WTC11 (cell line): Measurements from ENCODE around the gene CTNNA3. TPM values are rescaled to one million over a fixed set of nuclear protein-coding genes. Genes with fewer than 3 reads are reported as not detected.

Experiments
- ATAC-seq: fragments of 200-7000 bp; cut with Tn5 transposase; 2 replicates; pipeline ENCODE4 v1.10.0; 2021; ENCODE audit warnings: mild to moderate bottlenecking, moderate library complexity
- CTCF ChIA-PET: fragments of 300-600 bp; sonication (Branson Sonifier 250); formaldehyde crosslinking; loops from one replicate; lab custom pipeline; 2021; ENCODE audit warnings: antibody characterized with exemption; lab: Charles Lee
- POLR2A ChIA-PET: fragments of 350-600 bp; sonication (Branson Sonifier 250); formaldehyde crosslinking; loops from one replicate; lab custom pipeline; 2021; ENCODE audit warnings: antibody characterized with exemption; lab: Charles Lee
- DNase-seq: peaks from one replicate; pipeline ENCODE4 v3.0.0; 2021; ENCODE audit warnings: low spot score
- H3K27ac Mint-ChIP-seq: 2 replicates; pipeline ENCODE4 v1.8.0; 2021; ENCODE audit warnings: mixed read lengths
- H3K27me3 Mint-ChIP-seq: 2 replicates; pipeline ENCODE4 v1.8.0; 2021; ENCODE audit warnings: low read depth, mild to moderate bottlenecking, moderate library complexity, mixed read lengths
- H3K36me3 Mint-ChIP-seq: 2 replicates; pipeline ENCODE4 v1.8.0; 2021; ENCODE audit warnings: mixed read lengths
- H3K4me1 Mint-ChIP-seq: 2 replicates; pipeline ENCODE4 v1.8.0; 2022; ENCODE audit warnings: mixed read lengths
- H3K4me3 Mint-ChIP-seq: 2 replicates; pipeline ENCODE4 v1.8.0; 2021; ENCODE audit warnings: mild to moderate bottlenecking, moderate library complexity, mixed read lengths
- H3K9me3 Mint-ChIP-seq: 2 replicates; pipeline ENCODE4 v1.8.0; 2021; ENCODE audit warnings: mixed read lengths
- AFF4 ChIP-seq: sonication (generic); formaldehyde crosslinking; IDR thresholded peaks from 2 replicates; pipeline ENCODE4 v1.8.1; 2023; ENCODE audit warnings: mild to moderate bottlenecking, missing genetic modification reagents, borderline replicate concordance
- AR ChIP-seq: fragments of 250-450 bp; sonication (Bioruptor Pico); IDR thresholded peaks from 2 replicates; pipeline ENCODE4 v1.9.0; 2021; ENCODE audit warnings: mild to moderate bottlenecking
- ATF3 ChIP-seq: sonication (generic); formaldehyde crosslinking; conservative IDR thresholded peaks from 2 replicates; pipeline ENCODE4 v1.8.1; 2022; ENCODE audit warnings: mild to moderate bottlenecking, missing genetic modification reagents
- CDX4 ChIP-seq: fragments of 250-450 bp; sonication (Bioruptor Pico); IDR thresholded peaks from 2 replicates; pipeline ENCODE4 v1.9.0; 2021; ENCODE audit warnings: moderate library complexity, mild to moderate bottlenecking, inconsistent platforms, borderline replicate concordance
- ELF4 ChIP-seq: sonication (generic); formaldehyde crosslinking; IDR thresholded peaks from 2 replicates; pipeline ENCODE4 v1.8.1; 2022; ENCODE audit warnings: low read depth, mild to moderate bottlenecking, moderate library complexity, missing genetic modification reagents
- GABPB1 ChIP-seq: sonication (generic); formaldehyde crosslinking; IDR thresholded peaks from 2 replicates; pipeline ENCODE4 v1.8.1; 2023; ENCODE audit warnings: mild to moderate bottlenecking, missing genetic modification reagents
- GRHL2 ChIP-seq: fragments of 250-450 bp; sonication (Bioruptor Pico); IDR thresholded peaks from 2 replicates; pipeline ENCODE4 v1.8.0; 2022; ENCODE audit warnings: mild to moderate bottlenecking, moderate library complexity; ENCODE audit not compliant: insufficient replicate concordance, severe bottlenecking
- IRF1 ChIP-seq: sonication (generic); formaldehyde crosslinking; IDR thresholded peaks from 2 replicates; pipeline ENCODE4 v1.8.0; 2023; ENCODE audit warnings: missing genetic modification reagents
- JAZF1 ChIP-seq: fragments of 250-450 bp; sonication (Bioruptor Pico); IDR thresholded peaks from 2 replicates; pipeline ENCODE4 v1.9.0; 2021; ENCODE audit warnings: moderate library complexity, mild to moderate bottlenecking, inconsistent platforms
- MLX ChIP-seq: sonication (generic); formaldehyde crosslinking; IDR thresholded peaks from 2 replicates; pipeline ENCODE4 v1.8.1; 2023; ENCODE audit warnings: mild to moderate bottlenecking, missing genetic modification reagents, moderate library complexity
- NFYB ChIP-seq: sonication (generic); formaldehyde crosslinking; conservative IDR thresholded peaks from 2 replicates; pipeline ENCODE4 v1.8.0; 2022; ENCODE audit warnings: low read depth, missing genetic modification reagents
- PRDM15 ChIP-seq: sonication (generic); formaldehyde crosslinking; IDR thresholded peaks from 2 replicates; pipeline ENCODE4 v1.8.0; 2022; ENCODE audit warnings: missing genetic modification reagents
- SOX15 ChIP-seq: fragments of 250-450 bp; sonication (Bioruptor Pico); IDR thresholded peaks from 2 replicates; pipeline ENCODE4 v1.9.0; 2021; ENCODE audit warnings: mild to moderate bottlenecking
- SP1 ChIP-seq: sonication (generic); formaldehyde crosslinking; conservative IDR thresholded peaks from 2 replicates; pipeline ENCODE4 v1.8.1; 2022; ENCODE audit warnings: missing genetic modification reagents
- ZBTB21 ChIP-seq: sonication (generic); formaldehyde crosslinking; IDR thresholded peaks from 2 replicates; pipeline ENCODE4 v1.8.1; 2023; ENCODE audit warnings: mild to moderate bottlenecking, missing genetic modification reagents, borderline replicate concordance
- ZNF138 ChIP-seq: sonication (generic); formaldehyde crosslinking; conservative IDR thresholded peaks from 2 replicates; pipeline ENCODE4 v1.8.1; 2022; ENCODE audit warnings: mild to moderate bottlenecking, moderate library complexity, missing genetic modification reagents
- ZNF219 ChIP-seq: sonication (generic); formaldehyde crosslinking; IDR thresholded peaks from 2 replicates; pipeline ENCODE4 v1.8.0; 2023; ENCODE audit warnings: missing genetic modification reagents, mild to moderate bottlenecking, borderline replicate concordance
- ZNF232 ChIP-seq: sonication (generic); formaldehyde crosslinking; IDR thresholded peaks from 2 replicates; pipeline ENCODE4 v1.8.0; 2022; ENCODE audit warnings: mild to moderate bottlenecking, missing genetic modification reagents
- ZNF317 ChIP-seq: sonication (generic); formaldehyde crosslinking; IDR thresholded peaks from 2 replicates; pipeline ENCODE4 v1.8.1; 2023; ENCODE audit warnings: low read depth, mild to moderate bottlenecking, moderate library complexity, missing genetic modification reagents, borderline replicate concordance
- total RNA-seq: library from RNA; stranded (reverse); gene quantifications from 3 replicates; pipeline ENCODE4 v1.2.3, GENCODE V29; 2021

Gene CTNNA3
- total RNA-seq, 1 experiment from 2014 or later, result 6.1 TPM

- ChIA-PET CTCF (no interaction called here), POLR2A (no interaction called here)
- Mint-ChIP-seq H3K27me3 (no peaks in the 10 kb centered on the region), H3K4me1 (peaks cover 5% of the 10 kb centered on the region; the same call in 1 of the 2 replicates), H3K36me3 (no peaks in the 10 kb centered on the region), H3K27ac (no peak overlapping the region), H3K9me3 (no peaks in the 10 kb centered on the region), H3K4me3 (no peak overlapping the region)
- ATAC-seq (no peak), DNase-seq (no peak)
- no peak for TF ChIP-seq SOX15 (CRISPR knock-in tag)
- TF ChIP-seq SP1, result no peak
- TF ChIP-seq CDX4 (CRISPR knock-in tag), result no peak
- no peak for TF ChIP-seq IRF1 (CRISPR knock-in tag)
- TF ChIP-seq ELF4 (CRISPR knock-in tag), result no peak
- TF ChIP-seq GRHL2 (CRISPR knock-in tag), result no peak
- TF ChIP-seq ZNF219, result no peak
- no peak for TF ChIP-seq ZNF317 (CRISPR knock-in tag)
- no peak for TF ChIP-seq NFYB (CRISPR knock-in tag)
- TF ChIP-seq GABPB1 (CRISPR knock-in tag), result no peak
- no peak for TF ChIP-seq AFF4 (CRISPR knock-in tag)
- no peak for TF ChIP-seq AR
- TF ChIP-seq JAZF1, result no peak
- no peak for TF ChIP-seq ATF3 (CRISPR knock-in tag)
- no peak for TF ChIP-seq ZNF138 (CRISPR knock-in tag)
- TF ChIP-seq ZBTB21 (CRISPR knock-in tag), result no peak
- no peak for TF ChIP-seq PRDM15 (CRISPR knock-in tag)
- no peak for TF ChIP-seq ZNF232 (CRISPR knock-in tag)
- no peak for TF ChIP-seq MLX
Measured at GRCh38 chr10:65893676-65894075, 1802.3 kb downstream of the CTNNA3 start.
